Astrocyte (in vitro differentiated cells and primary cell): ENCODE results near the gene BBX.

Experiments
- CTCF ChIP-seq: IDR thresholded peaks from 2 replicates; pipeline ENCODE4 v1.5.1; 2011; ENCODE audit warnings: low read depth, mild to moderate bottlenecking, inconsistent platforms, low read length, moderate library complexity; ENCODE audit not compliant: insufficient read depth
- EZH2 ChIP-seq: IDR thresholded peaks from 2 replicates; pipeline ENCODE4 v1.6.1; 2012; ENCODE audit warnings: mild to moderate bottlenecking, low read length, inconsistent platforms; ENCODE audit not compliant: insufficient read depth

- TF ChIP-seq CTCF (no peak), EZH2 (no peak)
These were observed 1.2 kb upstream of the BBX start for GRCh38 chr3:107521469-107522059.
